GM18511 (cell line): Measurements from ENCODE around the gene KISS1.

ENCODE experiments used
- ATAC-seq: cut with Tn5 transposase; IDR thresholded peaks from one replicate; pipeline ENCODE4 v1.9.1; 2021; ENCODE audit warnings: mild to moderate bottlenecking, moderate library complexity; ENCODE audit not compliant: unreplicated experiment

Gene KISS1

GRCh38 chr1:204194080-204194479, 2.2 kb downstream of the KISS1 start:
- no peak for ATAC-seq

- no peak for ATAC-seq
Observed at GRCh38 chr1:204192589-204193352, 3.5 kb downstream of the KISS1 start.

GRCh38 chr1:204192046-204192445, 4.2 kb downstream of the KISS1 start:
- no peak for ATAC-seq

GRCh38 chr1:204191456-204191855, 4.8 kb downstream of the KISS1 start:
- ATAC-seq: no peak

GRCh38 chr1:204190212-204191211, 5.8 kb downstream of the KISS1 start:
- ATAC-seq: no peak

GRCh38 chr1:204188959-204189639, 7.2 kb downstream of the KISS1 start:
- peak; percentile 72 for ATAC-seq

- ATAC-seq: no peak
Observed at GRCh38 chr1:204186597-204186996, 9.7 kb downstream of the KISS1 start.

GRCh38 chr1:204181116-204181515, 15.2 kb downstream of the KISS1 start:
- no peak for ATAC-seq

- no peak for ATAC-seq
Observed at GRCh38 chr1:204180133-204180532, 16.2 kb downstream of the KISS1 start.

GRCh38 chr1:204178487-204179281, 17.6 kb downstream of the KISS1 start:
- no peak for ATAC-seq

- no peak for ATAC-seq
Observed at GRCh38 chr1:204177133-204177532, 19.2 kb downstream of the KISS1 start.

- ATAC-seq: no peak
Observed at GRCh38 chr1:204176049-204176448, 20.2 kb downstream of the KISS1 start.

- no peak for ATAC-seq
Observed at GRCh38 chr1:204174958-204175357, 21.3 kb downstream of the KISS1 start.

GRCh38 chr1:204172404-204173029, 23.8 kb downstream of the KISS1 start:
- no peak for ATAC-seq

- no peak for ATAC-seq
Observed at GRCh38 chr1:204171751-204172178, 24.5 kb downstream of the KISS1 start.

- no peak for ATAC-seq
Observed at GRCh38 chr1:204170494-204171155, 25.7 kb downstream of the KISS1 start.

GRCh38 chr1:204169858-204170257, 26.4 kb downstream of the KISS1 start:
- no peak for ATAC-seq

- ATAC-seq: no peak
Observed at GRCh38 chr1:204167730-204168129, 28.6 kb downstream of the KISS1 start.

GRCh38 chr1:204166219-204166618, 30.1 kb downstream of the KISS1 start, which contains the start of gene REN:
TSS of gene REN (minus strand) at chr1:204166337. CDS start at chr1:204166293, 44 bp downstream.
- no peak for ATAC-seq
